Calu3 (cell line): ENCODE results near the gene RPH3AL. TPM values are rescaled to one million over a fixed set of nuclear protein-coding genes. Genes with fewer than 3 reads are reported as not detected.

Experiments used
- BruUV-seq: library from RNA; stranded (reverse); fragments of 400-500 nt; replicated peaks from 2 replicates; lab custom pipeline; 2021; lab: Mats Ljungman, UMichigan
- CTCF ChIA-PET: fragments of 300-600 bp; sonication (Branson Sonifier 250); formaldehyde crosslinking; loops from one replicate; lab custom pipeline; 2022; ENCODE audit warnings: antibody characterized with exemption; lab: Charles Lee
- DNase-seq: peaks from one replicate; pipeline ENCODE4 v3.0.0; 2022
- H3K27ac Mint-ChIP-seq: one replicate; pipeline ENCODE4 v1.8.0; 2022; ENCODE audit warnings: mixed read lengths; ENCODE audit not compliant: unreplicated experiment
- H3K27me3 Mint-ChIP-seq: one replicate; pipeline ENCODE4 v1.8.0; 2022; ENCODE audit warnings: mixed read lengths; ENCODE audit not compliant: unreplicated experiment
- H3K36me3 Mint-ChIP-seq: one replicate; pipeline ENCODE4 v1.8.0; 2022; ENCODE audit warnings: mild to moderate bottlenecking, moderate library complexity, mixed read lengths; ENCODE audit not compliant: insufficient read depth, unreplicated experiment
- H3K4me1 Mint-ChIP-seq: one replicate; pipeline ENCODE4 v1.8.0; 2022; ENCODE audit warnings: mild to moderate bottlenecking, low read depth, mixed read lengths; ENCODE audit not compliant: unreplicated experiment
- H3K4me3 Mint-ChIP-seq: one replicate; pipeline ENCODE4 v1.8.0; 2022; ENCODE audit warnings: mild to moderate bottlenecking, low read depth, moderate library complexity, mixed read lengths; ENCODE audit not compliant: unreplicated experiment
- H3K9me3 Mint-ChIP-seq: one replicate; pipeline ENCODE4 v1.8.0; 2022; ENCODE audit warnings: low read depth, mixed read lengths; ENCODE audit not compliant: unreplicated experiment
- CTCF ChIP-seq: fragments of 200-600 bp; IDR thresholded peaks from one replicate; pipeline ENCODE4 v1.8.0; 2022; ENCODE audit warnings: antibody characterized with exemption; ENCODE audit not compliant: unreplicated experiment
- intact Hi-C: fragments of 100-400 bp; cut with micrococcal nuclease; formaldehyde crosslinking; loops from one replicate; pipeline ENCODE4 v1.10.0; 2022; ENCODE audit not compliant: unreplicated experiment
- total RNA-seq: library from RNA; stranded (reverse); gene quantifications from 2 replicates; pipeline ENCODE4 v1.2.3, GENCODE V29; 2022

The RPH3AL gene
- total RNA-seq, 1 experiment from 2014 or later: 14.1 TPM

GRCh38 chr17:362721-363120 lies 10.1 kb upstream of the RPH3AL start:
- no peak for DNase-seq
- BruUV-seq: no TSS peak
- no peak overlapping the region for H3K27ac Mint-ChIP-seq
- no peaks in the 10 kb centered on the region for H3K9me3 Mint-ChIP-seq
- H3K4me3 Mint-ChIP-seq: no peak overlapping the region
- H3K36me3 Mint-ChIP-seq: no peaks in the 10 kb centered on the region
- no peak for TF ChIP-seq CTCF
- H3K27me3 Mint-ChIP-seq: no peaks in the 10 kb centered on the region
- no peaks in the 10 kb centered on the region for H3K4me1 Mint-ChIP-seq
- CTCF ChIA-PET: no interaction called here
- intact Hi-C loops: no loop called here

GRCh38 chr17:360092-360750 lies 7.6 kb upstream of the RPH3AL start:
- no peak for DNase-seq
- no peaks in the 10 kb centered on the region for H3K27me3 Mint-ChIP-seq
- H3K4me1 Mint-ChIP-seq: no peaks in the 10 kb centered on the region
- H3K27ac Mint-ChIP-seq: no peak overlapping the region
- TF ChIP-seq CTCF: no peak
- H3K9me3 Mint-ChIP-seq: no peaks in the 10 kb centered on the region
- H3K4me3 Mint-ChIP-seq: no peak overlapping the region
- peaks cover 10% of the 10 kb centered on the region for H3K36me3 Mint-ChIP-seq
- BruUV-seq: no TSS peak
- CTCF ChIA-PET: no interaction called here
- intact Hi-C loops: no loop called here

- Mint-ChIP-seq H3K4me3 (no peak overlapping the region), H3K4me1 (peaks cover 8% of the 10 kb centered on the region), H3K36me3 (peaks cover 10% of the 10 kb centered on the region), H3K27ac (no peak overlapping the region), H3K27me3 (no peaks in the 10 kb centered on the region), H3K9me3 (no peaks in the 10 kb centered on the region)
- no TSS peak for BruUV-seq
- CTCF ChIA-PET: no interaction called here
- no peak for DNase-seq
- intact Hi-C loops: no loop called here
- no peak for TF ChIP-seq CTCF
These were observed 6.0 kb upstream of the RPH3AL start for GRCh38 chr17:358491-359151.

- DNase-seq: no peak
- CTCF ChIA-PET: no interaction called here
- no TSS peak for BruUV-seq
- TF ChIP-seq CTCF: no peak
- H3K9me3 Mint-ChIP-seq: no peaks in the 10 kb centered on the region
- H3K27me3 Mint-ChIP-seq: no peaks in the 10 kb centered on the region
- H3K27ac Mint-ChIP-seq: no peak overlapping the region
- intact Hi-C loops: no loop called here
- H3K4me3 Mint-ChIP-seq: no peak overlapping the region
- peaks cover 18% of the 10 kb centered on the region for H3K4me1 Mint-ChIP-seq
- peaks cover 17% of the 10 kb centered on the region for H3K36me3 Mint-ChIP-seq
These were observed 5.0 kb upstream of the RPH3AL start for GRCh38 chr17:357644-358043.
